ENCODE data around the gene RTN4. TPM values are rescaled to one million over a fixed set of nuclear protein-coding genes. Genes with fewer than 3 reads are reported as not detected.

The RTN4 gene
- polyA plus RNA-seq, 3 donors: 111 to 163 (median 158) TPM

DNA sequence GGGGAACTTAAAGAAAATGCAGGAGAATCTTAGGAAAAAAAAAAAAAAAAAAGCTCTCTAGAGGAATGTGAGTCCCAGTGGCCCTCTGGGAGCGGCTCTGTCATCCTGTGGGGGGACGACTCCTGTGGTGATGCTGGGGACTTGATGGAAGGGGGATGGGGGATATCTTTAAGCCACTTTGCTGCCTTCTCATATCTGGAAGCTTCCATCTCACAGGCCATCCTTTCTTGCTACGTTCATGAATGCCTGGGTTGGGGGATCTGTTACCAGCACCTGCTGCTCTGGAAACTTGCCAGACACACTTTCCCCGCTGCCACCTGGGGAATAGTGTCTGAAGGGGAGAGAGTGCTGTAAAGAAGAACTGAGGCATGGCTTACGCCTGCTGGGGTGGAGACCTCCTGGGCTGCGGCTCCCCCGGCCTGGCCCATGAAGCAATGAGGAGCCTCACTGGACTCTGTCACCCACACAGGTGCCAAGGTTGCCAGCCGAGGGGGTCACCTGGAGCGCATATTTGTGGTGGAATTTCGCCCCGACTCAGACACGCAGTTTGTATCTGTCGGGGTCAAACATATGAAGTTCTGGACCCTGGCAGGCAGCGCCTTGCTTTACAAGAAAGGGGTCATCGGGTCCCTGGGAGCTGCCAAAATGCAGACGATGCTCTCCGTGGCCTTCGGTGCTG lies 92.8 kb downstream of the RTN4 start:
- Histone ChIP-seq H3K4me1 (ENCODE audit: control insufficient read depth in 1 of 2, insufficient read depth in 2 of 2, low read length in 2 of 2) (peaks cover 7 to 12% of the 10 kb centered on the region in 2 donors), H3K4me2 (replicated peaks; ENCODE audit: extremely low read depth, low read length, poor library complexity, severe bottlenecking) (no peak overlapping the region), H3K27ac (ENCODE audit: low read depth in 1 of 2, low read length in 2 of 2) (no peak overlapping the region), H3K79me2 (ENCODE audit: insufficient read depth, low read length) (no peaks in the 10 kb centered on the region), H4K20me1 (ENCODE audit: insufficient read depth, low read length) (no peaks in the 10 kb centered on the region), H3K9ac (ENCODE audit: insufficient read depth, low read length, poor library complexity, severe bottlenecking) (no peak overlapping the region), H2AFZ (ENCODE audit: insufficient read depth, low read depth, low read length, poor library complexity, severe bottlenecking) (no peak overlapping the region), H3K27me3 (ENCODE audit: control insufficient read depth in 2 of 2, insufficient read depth in 2 of 2, low read length in 2 of 2) (no peaks in the 10 kb centered on the region), H3K36me3 (replicated peaks in 1 of 2; ENCODE audit: control insufficient read depth in 1 of 2, insufficient read depth in 2 of 2, low read length in 2 of 2) (no peaks in the 10 kb centered on the region), H3K9me3 (replicated peaks in 1 of 2; ENCODE audit: control insufficient read depth in 1 of 2, insufficient read depth in 1 of 2, low read length in 2 of 2) (no peaks in the 10 kb centered on the region), H3K4me3 (replicated peaks in 1 of 3; ENCODE audit: low read depth in 2 of 3, low read length in 3 of 3) (no peak overlapping the region)
- intact Hi-C loops (cut with micrococcal nuclease): no loop called here
- Mint-ChIP-seq H3K4me3 (no peak overlapping the region), H3K4me1 (peaks cover 20% of the 10 kb centered on the region), H3K27ac (no peak overlapping the region), H3K27me3 (ENCODE audit: low read depth in 3 of 3) (no peaks in the 10 kb centered on the region), H3K9me3 (peaks cover 0 to 2% (median 0%) of the 10 kb centered on the region in 7 donors), H3K36me3 (no peaks in the 10 kb centered on the region)
- 99% methylated on average over 15 of the region's 18 CpGs for WGBS (ENCODE audit: insufficient coverage)
- no peak for TF ChIP-seq CTCF (IDR thresholded peaks at IDR 0.05)
- DNase-seq: no peak

DNA sequence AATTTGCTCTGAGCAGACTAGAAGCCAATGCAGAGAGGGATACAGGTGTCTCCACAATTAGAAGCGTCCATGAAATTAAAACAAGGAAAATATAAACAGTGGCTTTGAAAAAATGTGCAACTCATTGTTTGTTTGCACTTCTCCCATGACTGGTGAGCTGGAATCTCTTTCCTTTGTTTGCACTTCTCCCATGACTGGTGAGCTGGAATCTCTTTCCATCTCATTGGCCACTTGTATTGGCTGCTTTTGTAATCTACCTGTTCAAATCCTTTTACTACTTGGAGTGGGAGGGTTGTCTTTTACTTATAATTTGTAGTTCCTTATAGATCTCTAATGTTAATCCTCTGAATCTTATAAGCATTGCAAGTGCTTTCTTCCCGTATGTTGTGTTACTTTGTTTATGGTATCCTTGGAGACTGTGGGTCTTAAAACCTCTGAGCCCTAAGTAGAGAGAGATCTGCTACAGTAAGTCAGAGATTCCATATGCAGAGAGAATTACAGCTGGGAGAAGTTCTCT lies 94.1 kb downstream of the RTN4 start:
- no peaks in the 10 kb centered on the region for H3K36me3 Mint-ChIP-seq
- WGBS (ENCODE audit: insufficient coverage): 92% methylated on average over 2 of the region's 2 CpGs
- H2AFZ ChIP-seq (ENCODE audit: insufficient read depth, low read depth, low read length, poor library complexity, severe bottlenecking): peak overlapping the region; percentile 33
- H3K4me1 ChIP-seq (ENCODE audit: control insufficient read depth in 1 of 2, insufficient read depth in 2 of 2, low read length in 2 of 2): peaks cover 7 to 12% of the 10 kb centered on the region in 2 donors
- no peak overlapping the region for H3K4me3 ChIP-seq (replicated peaks in 1 of 3; ENCODE audit: low read depth in 2 of 3, low read length in 3 of 3)
- peaks cover 0 to 2% (median 0%) of the 10 kb centered on the region in 7 donors for H3K9me3 Mint-ChIP-seq
- no peak overlapping the region for H3K4me3 Mint-ChIP-seq
- no peak overlapping the region for H3K27ac ChIP-seq (ENCODE audit: low read depth in 1 of 2, low read length in 2 of 2)
- H3K4me1 Mint-ChIP-seq: peaks cover 20% of the 10 kb centered on the region
- no peak for DNase-seq
- no peak for TF ChIP-seq CTCF (IDR thresholded peaks at IDR 0.05)
- no peak overlapping the region for H3K27ac Mint-ChIP-seq
- H3K9me3 ChIP-seq (replicated peaks in 1 of 2; ENCODE audit: control insufficient read depth in 1 of 2, insufficient read depth in 1 of 2, low read length in 2 of 2): no peaks in the 10 kb centered on the region
- intact Hi-C loops (cut with micrococcal nuclease): no loop called here
- H3K79me2 ChIP-seq (ENCODE audit: insufficient read depth, low read length): no peaks in the 10 kb centered on the region
- H4K20me1 ChIP-seq (ENCODE audit: insufficient read depth, low read length): no peaks in the 10 kb centered on the region
- no peak overlapping the region for H3K4me2 ChIP-seq (replicated peaks; ENCODE audit: extremely low read depth, low read length, poor library complexity, severe bottlenecking)
- peaks cover 0 to 2% (median 0%) of the 10 kb centered on the region in 3 donors for H3K27me3 Mint-ChIP-seq (ENCODE audit: low read depth in 3 of 3)
- no peaks in the 10 kb centered on the region for H3K27me3 ChIP-seq (ENCODE audit: control insufficient read depth in 2 of 2, insufficient read depth in 2 of 2, low read length in 2 of 2)
- H3K36me3 ChIP-seq (replicated peaks in 1 of 2; ENCODE audit: control insufficient read depth in 1 of 2, insufficient read depth in 2 of 2, low read length in 2 of 2): no peaks in the 10 kb centered on the region
- H3K9ac ChIP-seq (ENCODE audit: insufficient read depth, low read length, poor library complexity, severe bottlenecking): no peak overlapping the region
